NB4 (cell line): ENCODE results near the gene NRAS.

ENCODE experiments used
- MAX ChIP-seq: IDR thresholded peaks from 2 replicates; pipeline ENCODE4 v1.6.1; 2011; ENCODE audit warnings: low read depth, low read length
- MYC ChIP-seq: IDR thresholded peaks from 2 replicates; pipeline ENCODE4 v1.6.1; 2011; ENCODE audit warnings: low read depth, low read length
- POLR2A ChIP-seq: IDR thresholded peaks from 2 replicates; pipeline ENCODE4 v1.6.1; 2011; ENCODE audit warnings: mild to moderate bottlenecking; ENCODE audit not compliant: insufficient read length; ENCODE audit errors: extremely low read depth
- TF ChIP-seq, protein P1 (sequence below): IDR thresholded peaks from one replicate; pipeline ENCODE4 v1.5.1; 2012; ENCODE audit warnings: low read depth, low read length

- TF ChIP-seq, protein P1, sequence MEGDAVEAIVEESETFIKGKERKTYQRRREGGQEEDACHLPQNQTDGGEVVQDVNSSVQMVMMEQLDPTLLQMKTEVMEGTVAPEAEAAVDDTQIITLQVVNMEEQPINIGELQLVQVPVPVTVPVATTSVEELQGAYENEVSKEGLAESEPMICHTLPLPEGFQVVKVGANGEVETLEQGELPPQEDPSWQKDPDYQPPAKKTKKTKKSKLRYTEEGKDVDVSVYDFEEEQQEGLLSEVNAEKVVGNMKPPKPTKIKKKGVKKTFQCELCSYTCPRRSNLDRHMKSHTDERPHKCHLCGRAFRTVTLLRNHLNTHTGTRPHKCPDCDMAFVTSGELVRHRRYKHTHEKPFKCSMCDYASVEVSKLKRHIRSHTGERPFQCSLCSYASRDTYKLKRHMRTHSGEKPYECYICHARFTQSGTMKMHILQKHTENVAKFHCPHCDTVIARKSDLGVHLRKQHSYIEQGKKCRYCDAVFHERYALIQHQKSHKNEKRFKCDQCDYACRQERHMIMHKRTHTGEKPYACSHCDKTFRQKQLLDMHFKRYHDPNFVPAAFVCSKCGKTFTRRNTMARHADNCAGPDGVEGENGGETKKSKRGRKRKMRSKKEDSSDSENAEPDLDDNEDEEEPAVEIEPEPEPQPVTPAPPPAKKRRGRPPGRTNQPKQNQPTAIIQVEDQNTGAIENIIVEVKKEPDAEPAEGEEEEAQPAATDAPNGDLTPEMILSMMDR = no peak
- no peak for TF ChIP-seq POLR2A
- TF ChIP-seq MAX = no peak
- no peak for TF ChIP-seq MYC
Measured at GRCh38 chr1:114723915-114724314, 7.3 kb upstream of the NRAS start.
